GM21825 (cell line): ENCODE data around the gene ENAH.
"Not testable (repeated sequence)": the region's sequence is repeated elsewhere in the genome, so short reads cannot be mapped to it uniquely, and the experiment has no call there.

ENCODE experiments used
- ATAC-seq: cut with Tn5 transposase; IDR thresholded peaks from one replicate; pipeline ENCODE4 v1.9.1; 2021; ENCODE audit warnings: mild to moderate bottlenecking, moderate library complexity; ENCODE audit not compliant: unreplicated experiment

The ENAH gene

GRCh38 chr1:225534135-225534534 is 118.8 kb downstream of the ENAH start:
- ATAC-seq: no peak

GRCh38 chr1:225533238-225533637 is 119.7 kb downstream of the ENAH start:
- no peak for ATAC-seq

GRCh38 chr1:225532240-225532944 is 120.5 kb downstream of the ENAH start:
- no peak for ATAC-seq

- ATAC-seq: no peak
These were observed 123.2 kb downstream of the ENAH start for GRCh38 chr1:225529726-225530125.

GRCh38 chr1:225527575-225527974 is 125.3 kb downstream of the ENAH start:
- no peak for ATAC-seq

GRCh38 chr1:225526878-225527277 is 126.0 kb downstream of the ENAH start:
- no peak for ATAC-seq

- ATAC-seq: no peak
These were observed 127.5 kb downstream of the ENAH start for GRCh38 chr1:225525377-225525776.

- no peak for ATAC-seq
These were observed 128.4 kb downstream of the ENAH start for GRCh38 chr1:225524570-225524969.

- ATAC-seq: no peak
These were observed 129.5 kb downstream of the ENAH start for GRCh38 chr1:225523263-225523950.

GRCh38 chr1:225522588-225523262 is 130.2 kb downstream of the ENAH start:
- ATAC-seq: no peak

GRCh38 chr1:225520587-225521227 is 132.2 kb downstream of the ENAH start:
- ATAC-seq: no peak

GRCh38 chr1:225519166-225519863 is 133.6 kb downstream of the ENAH start:
- no peak for ATAC-seq

GRCh38 chr1:225517697-225518096 is 135.2 kb downstream of the ENAH start:
- ATAC-seq: no peak

GRCh38 chr1:225517221-225517620 is 135.7 kb downstream of the ENAH start:
- ATAC-seq: no peak

- ATAC-seq: no peak
These were observed 138.2 kb downstream of the ENAH start for GRCh38 chr1:225514671-225515081.

GRCh38 chr1:225513576-225513975 is 139.3 kb downstream of the ENAH start:
- ATAC-seq: not testable (repeated sequence)

GRCh38 chr1:225511828-225512381 is 141.0 kb downstream of the ENAH start:
- ATAC-seq: no peak

GRCh38 chr1:225510740-225511139 is 142.2 kb downstream of the ENAH start:
- ATAC-seq: not testable (repeated sequence)

GRCh38 chr1:225509770-225510169 is 143.2 kb downstream of the ENAH start:
- no peak for ATAC-seq

GRCh38 chr1:225509376-225509707 is 143.6 kb downstream of the ENAH start:
- no peak for ATAC-seq
